Adrenal gland (tissue), 12 donors: ENCODE results near the gene SHBG. TPM values are rescaled to one million over a fixed set of nuclear protein-coding genes. Genes with fewer than 3 reads are reported as not detected.
A peak's percentile ranks its signal among the peaks of the same experiment; 100 is the strongest.

ENCODE experiments used
- DNase-seq, 7 donors: peaks; one replicate each; pipeline ENCODE4 v3.0.0-alpha.2; 2019 to 2020
- H3K27ac ChIP-seq, 5 donors: fragments of 200-600 bp; sonication (generic) in 4 of 5; 1 replicate in 3 of 5; 2 replicates in 2 of 5; pipeline versions ENCODE4 v1.5.1 to v1.8.0; 2016 to 2020; ENCODE audit warnings: mild to moderate bottlenecking in 1 of 5
- H3K27me3 ChIP-seq: fragments of 200-600 bp; 2 replicates; pipeline ENCODE4 v1.8.0; 2021
- H3K36me3 ChIP-seq, 2 donors: fragments of 200-600 bp; replicated peaks in 1 of 2; 1 replicate in 1 of 2; 2 replicates in 1 of 2; pipeline versions ENCODE4 v1.5.1 to v1.8.0; 2018 to 2022
- H3K4me1 ChIP-seq, 2 donors: fragments of 200-600 bp; replicated peaks in 1 of 2; 1 replicate in 1 of 2; 2 replicates in 1 of 2; pipeline versions ENCODE4 v1.5.1 to v1.8.0; 2018 to 2021
- H3K4me3 ChIP-seq, 4 donors: fragments of 200-600 bp; sonication (generic) in 3 of 4; one replicate each; pipeline ENCODE4 v1.5.1; 2016 to 2018
- H3K9me3 ChIP-seq, 3 donors: fragments of 200-600 bp; sonication (generic) in 1 of 3; replicated peaks in 1 of 3; 1 replicate in 2 of 3; 2 replicates in 1 of 3; pipeline versions ENCODE4 v1.5.1 to v1.8.0; 2016 to 2021
- CTCF ChIP-seq, 6 experiments: fragments of 450-650 bp in 4 of 6; fragments of 200-600 bp in 2 of 6; sonication (generic) in 1 of 6; IDR thresholded peaks; 1 replicate in 5 of 6; 2 replicates in 1 of 6; pipeline versions ENCODE4 v1.5.1 to v1.8.0; 2016 to 2021; ENCODE audit warnings: antibody characterized with exemption in 6 of 6, mild to moderate bottlenecking in 2 of 6, moderate library complexity in 1 of 6
- POLR2A ChIP-seq, 2 donors: fragments of 450-650 bp; IDR thresholded peaks; one replicate each; pipeline ENCODE4 v1.6.1; 2017; ENCODE audit warnings: antibody characterized with exemption in 2 of 2, mild to moderate bottlenecking in 2 of 2, moderate library complexity in 1 of 2
- WGBS, 4 donors: extraction: QIAGEN DNeasy Blood & Tissue Kit in 2 of 4; methylation state at CpG; one replicate each; pipeline versions ENCODE4 v1.1.5 to v1.1.7; 2013 to 2017; 5-methylcytosine and 5-hydroxymethylcytosine counted together
- intact Hi-C, 2 donors: fragments of 100-400 bp; cut with DNase I; formaldehyde crosslinking; loops; one replicate each; pipeline versions ENCODE4 v1.14.1 to v1.15.0; 2022 to 2023
- polyA plus RNA-seq, 3 donors: library from polyadenylated mRNA; stranded (reverse); fragments of 200-250 nt in 2 of 3; fragments of 350-450 nt in 1 of 3; fragmentation: Illumina TruSeq in 1 of 3; extraction: RNeasy Lipid Tissue Mini Kit (QIAGEN cat#74804) in 1 of 3; gene quantifications; one replicate each; pipeline ENCODE4 v1.2.3, GENCODE V29; 2013 to 2014
- total RNA-seq, 9 donors: library from RNA; depleted of rRNA in 4 of 9; stranded (reverse); fragments of >200 nt in 4 of 9; fragments of 120-200 nt in 1 of 9; fragmentation: NEBNext Ultra II Directional in 1 of 9; extraction: Animal tissue kit (Norgen Biotek cat#: 25700) in 1 of 9; gene quantifications; one replicate each; pipeline versions ENCODE4 v1.1.0 to v1.2.4, GENCODE V29; 2013 to 2023
- donor health status: healthy with polysubstance abuse.
- donor health status: Bipolar disorder and iron deficiency.
- donor health status: DM: yes; HTN: yes; CAD: no.
- donor health status: DM: no; HTN: no; CAD: no.
- donor health status: DM: no; HTN: no; CAD: no.
- donor health status: DM: yes; HTN: yes; CAD: no.

Gene SHBG
- total and polyA plus RNA-seq, 12 donors, result 0.30 to 3.8 (median 1.9) TPM

GRCh38 chr17:7588553-7589203 lies 41.3 kb upstream of the SHBG start:
- Histone ChIP-seq H3K27ac (peak overlapping the region in 2 of 5 donors; percentile 42 to 46), H3K4me3 (peak overlapping the region in 1 of 4 donors; percentile 12), H3K9me3 (no peaks in the 10 kb centered on the region), H3K4me1 (peaks cover 8 to 22% of the 10 kb centered on the region in 2 donors), H3K36me3 (peaks cover 0 to 52% of the 10 kb centered on the region in 2 donors), H3K27me3 (no peaks in the 10 kb centered on the region)
- DNase-seq, result no peak
- intact Hi-C loops, result no loop called here
- 61 to 85% (median 66%) methylated on average over 6 to 30 of the region's 30 CpGs for WGBS, 4 donors
- no peak for TF ChIP-seq POLR2A (IDR thresholded peaks at IDR 0.05)
- TF ChIP-seq CTCF (IDR thresholded peaks at IDR 0.05), result no peak

GRCh38 chr17:7589204-7589868 lies 40.6 kb upstream of the SHBG start:
- H3K27ac ChIP-seq, result peak overlapping the region in 2 of 5 donors; percentile 42 to 46
- H3K27me3 ChIP-seq, result no peaks in the 10 kb centered on the region
- intact Hi-C loops, result no loop called here
- TF ChIP-seq CTCF (IDR thresholded peaks at IDR 0.05), result peak; percentile 77 to 90 (median 84)
- no peak for TF ChIP-seq POLR2A (IDR thresholded peaks at IDR 0.05)
- peak overlapping the region in 1 of 4 donors; percentile 12 for H3K4me3 ChIP-seq
- H3K9me3 ChIP-seq, result no peaks in the 10 kb centered on the region
- peak; percentile 81 to 94 (median 86) for DNase-seq
- peaks cover 8 to 21% of the 10 kb centered on the region in 2 donors for H3K4me1 ChIP-seq
- WGBS, 4 donors, result 10 to 100% (median 17%) methylated on average over 1 to 56 of the region's 56 CpGs
- H3K36me3 ChIP-seq, result peaks cover 0 to 58% of the 10 kb centered on the region in 2 donors

- H3K4me3 ChIP-seq, result peak within 1 kb of the TSS in 1 of 4 donors; percentile 12
These were observed 39.8 kb upstream of the SHBG start, which contains the start of gene SOX15 for GRCh38 chr17:7589891-7590691. Gene SOX15 (minus strand): TSS chr17:7590094. CDS start chr17:7589676, 418 bp downstream.

More at GRCh38 chr17:7589891-7590691, 39.8 kb upstream of the SHBG start, which contains the start of gene SOX15:
- H3K36me3 ChIP-seq, result peaks cover 0 to 66% of the 10 kb centered on the region in 2 donors
- 59 to 72% (median 67%) methylated on average over 15 to 24 of the region's 24 CpGs for WGBS, 4 donors
- intact Hi-C loops, result no loop called here
- no peak for DNase-seq
- peak within 1 kb of the TSS in 2 of 5 donors; percentile 42 to 46 for H3K27ac ChIP-seq
- no peak for TF ChIP-seq POLR2A (IDR thresholded peaks at IDR 0.05)
- no peak for TF ChIP-seq CTCF (IDR thresholded peaks at IDR 0.05)
- H3K27me3 ChIP-seq, result no peaks in the 10 kb centered on the region
- peaks cover under 1 to 14% of the 10 kb centered on the region in 2 donors for H3K4me1 ChIP-seq
- no peaks in the 10 kb centered on the region for H3K9me3 ChIP-seq
